Gastroesophageal sphincter (tissue), 3 donors: ENCODE data around the gene NUDT9.
"Not testable (repeated sequence)": the region's sequence is repeated elsewhere in the genome, so short reads cannot be mapped to it uniquely, and the experiment has no call there.

Experiments used
- EP300 ChIP-seq: sonication (generic); formaldehyde crosslinking; IDR thresholded peaks from one replicate; pipeline ENCODE4 v1.6.1; 2017; ENCODE audit warnings: antibody characterized with exemption, mild to moderate bottlenecking
- POLR2A ChIP-seq, 2 donors: fragments of 450-650 bp; IDR thresholded peaks; one replicate each; pipeline ENCODE4 v1.6.1; 2017; ENCODE audit warnings: antibody characterized with exemption in 2 of 2, mild to moderate bottlenecking in 2 of 2, moderate library complexity in 1 of 2
- POLR2AphosphoS5 ChIP-seq: sonication (generic); formaldehyde crosslinking; IDR thresholded peaks from one replicate; pipeline ENCODE4 v1.6.1; 2017; ENCODE audit warnings: antibody characterized with exemption
- TF ChIP-seq, protein P1 (sequence below), 4 experiments: fragments of 200-600 bp in 2 of 4; fragments of 450-650 bp in 2 of 4; sonication (generic) in 1 of 4; IDR thresholded peaks; one replicate each; pipeline ENCODE4 v1.5.1; 2017 to 2019; ENCODE audit warnings: antibody characterized with exemption in 4 of 4, mild to moderate bottlenecking in 2 of 4, moderate library complexity in 2 of 4

DNA sequence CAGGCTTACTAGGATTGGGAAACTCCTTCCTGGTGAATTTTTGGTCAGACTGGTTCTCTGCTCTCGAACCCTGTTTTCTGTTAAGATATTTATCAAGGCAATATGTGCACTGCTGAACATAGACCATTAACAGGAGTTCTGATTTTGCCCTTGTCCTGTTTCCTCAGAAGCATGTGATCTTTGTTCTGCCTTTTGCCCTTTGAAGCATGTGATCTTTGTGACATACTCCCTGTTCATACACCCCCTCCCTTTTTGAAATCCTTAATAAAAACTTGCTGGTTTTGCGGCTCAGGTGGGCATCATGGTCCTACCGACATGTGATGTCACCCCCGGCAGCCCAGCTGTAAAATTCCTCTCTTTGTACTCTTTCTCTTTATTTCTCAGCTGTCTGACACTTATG lies 4.0 kb upstream of the NUDT9 start:
- TF ChIP-seq, protein P1, sequence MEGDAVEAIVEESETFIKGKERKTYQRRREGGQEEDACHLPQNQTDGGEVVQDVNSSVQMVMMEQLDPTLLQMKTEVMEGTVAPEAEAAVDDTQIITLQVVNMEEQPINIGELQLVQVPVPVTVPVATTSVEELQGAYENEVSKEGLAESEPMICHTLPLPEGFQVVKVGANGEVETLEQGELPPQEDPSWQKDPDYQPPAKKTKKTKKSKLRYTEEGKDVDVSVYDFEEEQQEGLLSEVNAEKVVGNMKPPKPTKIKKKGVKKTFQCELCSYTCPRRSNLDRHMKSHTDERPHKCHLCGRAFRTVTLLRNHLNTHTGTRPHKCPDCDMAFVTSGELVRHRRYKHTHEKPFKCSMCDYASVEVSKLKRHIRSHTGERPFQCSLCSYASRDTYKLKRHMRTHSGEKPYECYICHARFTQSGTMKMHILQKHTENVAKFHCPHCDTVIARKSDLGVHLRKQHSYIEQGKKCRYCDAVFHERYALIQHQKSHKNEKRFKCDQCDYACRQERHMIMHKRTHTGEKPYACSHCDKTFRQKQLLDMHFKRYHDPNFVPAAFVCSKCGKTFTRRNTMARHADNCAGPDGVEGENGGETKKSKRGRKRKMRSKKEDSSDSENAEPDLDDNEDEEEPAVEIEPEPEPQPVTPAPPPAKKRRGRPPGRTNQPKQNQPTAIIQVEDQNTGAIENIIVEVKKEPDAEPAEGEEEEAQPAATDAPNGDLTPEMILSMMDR (IDR thresholded peaks at IDR 0.05): not testable (repeated sequence)
- not testable (repeated sequence) for TF ChIP-seq POLR2AphosphoS5; EP300; POLR2A (IDR thresholded peaks at IDR 0.05)
